ENCODE measurements around the gene SCN3B.

SCN3B gene

GRCh38 chr11:123594188-123594901 is 60.1 kb downstream of the SCN3B start:
- DNase-seq, result no peak

GRCh38 chr11:123593570-123593969 is 60.9 kb downstream of the SCN3B start:
- DNase-seq, result no peak

- DNase-seq, result no peak
Observed at GRCh38 chr11:123590296-123590912, 64.0 kb downstream of the SCN3B start.

GRCh38 chr11:123588864-123589262 is 65.6 kb downstream of the SCN3B start:
- DNase-seq, result no peak

- no peak for DNase-seq
Observed at GRCh38 chr11:123588117-123588863, 66.1 kb downstream of the SCN3B start.

GRCh38 chr11:123587559-123587958 is 66.9 kb downstream of the SCN3B start:
- DNase-seq, result no peak

GRCh38 chr11:123587044-123587443 is 67.4 kb downstream of the SCN3B start:
- DNase-seq, result no peak

GRCh38 chr11:123586568-123586967 is 67.9 kb downstream of the SCN3B start:
- DNase-seq, result no peak

GRCh38 chr11:123585706-123586105 is 68.7 kb downstream of the SCN3B start:
- DNase-seq, result no peak

- DNase-seq, result no peak
Observed at GRCh38 chr11:123585206-123585605, 69.2 kb downstream of the SCN3B start.

- DNase-seq, result no peak
Observed at GRCh38 chr11:123584737-123585136, 69.7 kb downstream of the SCN3B start.

GRCh38 chr11:123584186-123584585 is 70.2 kb downstream of the SCN3B start:
- no peak for DNase-seq

GRCh38 chr11:123582992-123583504 is 71.4 kb downstream of the SCN3B start:
- DNase-seq, result no peak

GRCh38 chr11:123581651-123582399 is 72.6 kb downstream of the SCN3B start:
- DNase-seq, result no peak

- no peak for DNase-seq
Observed at GRCh38 chr11:123580557-123581275, 73.7 kb downstream of the SCN3B start.

- no peak for DNase-seq
Observed at GRCh38 chr11:123580137-123580536, 74.3 kb downstream of the SCN3B start.

- no peak for DNase-seq
Observed at GRCh38 chr11:123579482-123579812, 75.0 kb downstream of the SCN3B start.

Data from SIG-M5 (cell line).